HepG2 (cell line): ENCODE measurements around the gene CIAO2A. TPM values are rescaled to one million over a fixed set of nuclear protein-coding genes. Genes with fewer than 3 reads are reported as not detected.

Source experiments
- AKAP8 ChIP-seq: sonication (generic); formaldehyde crosslinking; IDR thresholded peaks from 2 replicates; pipeline ENCODE4 v1.5.1; 2020; ENCODE audit warnings: mild to moderate bottlenecking, missing genetic modification reagents
- ARNTL ChIP-seq: sonication (generic); formaldehyde crosslinking; IDR thresholded peaks from 2 replicates; pipeline ENCODE4 v1.4.0; 2020; ENCODE audit warnings: mild to moderate bottlenecking, missing genetic modification reagents
- BATF2 ChIP-seq: sonication (generic); formaldehyde crosslinking; IDR thresholded peaks from 2 replicates; pipeline ENCODE4 v1.8.0; 2022; ENCODE audit warnings: mild to moderate bottlenecking, missing genetic modification reagents, moderate library complexity
- CBX5 ChIP-seq: sonication (generic); formaldehyde crosslinking; IDR thresholded peaks from 2 replicates; pipeline ENCODE4 v1.4.0; 2020; ENCODE audit warnings: missing genetic modification reagents, borderline replicate concordance
- HIC2 ChIP-seq: sonication (generic); formaldehyde crosslinking; IDR thresholded peaks from 2 replicates; pipeline ENCODE4 v1.9.0; 2022; ENCODE audit warnings: low read depth, missing genetic modification reagents
- NRL ChIP-seq: sonication (generic); formaldehyde crosslinking; IDR thresholded peaks from 2 replicates; pipeline ENCODE4 v1.5.0; 2020; ENCODE audit warnings: missing genetic modification reagents, mild to moderate bottlenecking, moderate library complexity, borderline replicate concordance
- PBX3 ChIP-seq: sonication (generic); formaldehyde crosslinking; IDR thresholded peaks from 2 replicates; pipeline ENCODE4 v1.8.1; 2023; ENCODE audit warnings: missing genetic modification reagents, inconsistent platforms, borderline replicate concordance
- PHF21A ChIP-seq: sonication (generic); formaldehyde crosslinking; IDR thresholded peaks from 2 replicates; pipeline ENCODE4 v1.5.0; 2020; ENCODE audit warnings: mild to moderate bottlenecking, missing genetic modification reagents
- PHF8 ChIP-seq: sonication (generic); formaldehyde crosslinking; IDR thresholded peaks from 2 replicates; pipeline ENCODE4 v1.5.0; 2020; ENCODE audit warnings: missing genetic modification reagents
- POLR2AphosphoS2 ChIP-seq: IDR thresholded peaks from 2 replicates; pipeline ENCODE4 v1.6.1; 2011; ENCODE audit warnings: low read depth, low read length, improper control_type of control experiment
- SNAPC4 ChIP-seq: sonication (generic); formaldehyde crosslinking; IDR thresholded peaks from 2 replicates; pipeline ENCODE4 v1.4.0; 2020; ENCODE audit warnings: mild to moderate bottlenecking, missing genetic modification reagents
- TP53 ChIP-seq: sonication (generic); formaldehyde crosslinking; conservative IDR thresholded peaks from 2 replicates; pipeline ENCODE4 v1.4.0; 2020; ENCODE audit warnings: missing genetic modification reagents
- TRIM24 ChIP-seq: sonication (generic); formaldehyde crosslinking; IDR thresholded peaks from 2 replicates; pipeline ENCODE4 v1.8.0; 2022; ENCODE audit warnings: mild to moderate bottlenecking, missing genetic modification reagents
- ZBTB42 ChIP-seq: sonication (generic); formaldehyde crosslinking; IDR thresholded peaks from 2 replicates; pipeline ENCODE4 v1.5.0; 2020; ENCODE audit warnings: mild to moderate bottlenecking, missing genetic modification reagents
- ZFP91 ChIP-seq: sonication (generic); formaldehyde crosslinking; IDR thresholded peaks from 2 replicates; pipeline ENCODE4 v1.9.0; 2022; ENCODE audit warnings: missing genetic modification reagents, mild to moderate bottlenecking, borderline replicate concordance
- ZNF230 ChIP-seq: sonication (generic); formaldehyde crosslinking; IDR thresholded peaks from 2 replicates; pipeline ENCODE4 v1.4.0; 2020; ENCODE audit warnings: mild to moderate bottlenecking, missing genetic modification reagents
- ZNF572 ChIP-seq: sonication (generic); formaldehyde crosslinking; IDR thresholded peaks from 2 replicates; pipeline ENCODE4 v1.5.1; 2020; ENCODE audit warnings: mild to moderate bottlenecking, missing genetic modification reagents
- ZNF605 ChIP-seq: sonication (generic); formaldehyde crosslinking; IDR thresholded peaks from 2 replicates; pipeline ENCODE4 v1.8.0; 2022; ENCODE audit warnings: mild to moderate bottlenecking, missing genetic modification reagents
- ZNF766 ChIP-seq: sonication (generic); formaldehyde crosslinking; IDR thresholded peaks from 2 replicates; pipeline ENCODE4 v1.5.0; 2020; ENCODE audit warnings: missing genetic modification reagents, borderline replicate concordance
- polyA plus RNA-seq, 8 experiments: library from polyadenylated mRNA; depleted of rRNA in 3 of 8; stranded (reverse) in 7 of 8; unstranded in 1 of 8; fragments of >200 nt; fragmentation: Illumina TruSeq in 4 of 8; extraction: Trizol in 4 of 8; gene quantifications; 2 replicates each; pipeline versions ENCODE4 v1.2.1 to v1.2.3, GENCODE V29; 2011 to 2016; ENCODE audit warnings: low read depth in 4 of 8, missing spikeins in 1 of 8, mixed read lengths in 1 of 8; ENCODE audit not compliant: insufficient read depth in 1 of 8
- total RNA-seq, 5 experiments: library from RNA; depleted of rRNA; stranded (reverse); fragments of >200 nt; fragmentation: Illumina TruSeq; extraction: Trizol; gene quantifications; 2 replicates each; pipeline ENCODE4 v1.2.3, GENCODE V29; 2016; ENCODE audit warnings: low read depth in 1 of 5

The CIAO2A gene
- total and polyA plus RNA-seq, 2 of the 13 experiments (the other 11 are each of a cell fraction or from before 2014, with no cell fraction given), result 83.0 to 100 TPM

GRCh38 chr15:64093627-64094417 is at the start of gene CIAO2A (continued):
- no peak; the same call in 1 of the 2 replicates for TF ChIP-seq SNAPC4 (CRISPR knock-in tag)
- no peak for TF ChIP-seq BATF2 (CRISPR knock-in tag)
- TF ChIP-seq ZNF572 (CRISPR knock-in tag), result peak; percentile 96; the same call in 1 of the 2 replicates
- TF ChIP-seq PHF21A, result peak; percentile 85
- TF ChIP-seq CBX5 (CRISPR knock-in tag), result no peak
- peak; percentile 77 for TF ChIP-seq PHF8 (CRISPR knock-in tag)
- TF ChIP-seq NRL (CRISPR knock-in tag), result no peak
- TF ChIP-seq TP53 (CRISPR knock-in tag), result no peak
- no peak for TF ChIP-seq TRIM24 (CRISPR knock-in tag)
- TF ChIP-seq ZFP91 (CRISPR knock-in tag), result peak; percentile 64
- TF ChIP-seq PBX3 (CRISPR knock-in tag), result no peak
- no peak for TF ChIP-seq POLR2AphosphoS2
- no peak; the same call in 1 of the 2 replicates for TF ChIP-seq ARNTL (CRISPR knock-in tag)
- TF ChIP-seq ZNF766, result peak; percentile 40; the same call in 1 of the 2 replicates
- TF ChIP-seq AKAP8 (CRISPR knock-in tag), result no peak
- TF ChIP-seq ZNF230 (CRISPR knock-in tag), result no peak; the same call in 1 of the 2 replicates
- no peak for TF ChIP-seq ZBTB42
- TF ChIP-seq HIC2 (CRISPR knock-in tag), result no peak
- peak; percentile 45 for TF ChIP-seq ZNF605
